Adipocyte (in vitro differentiated cells): ENCODE measurements around the gene TLCD3B.
A peak's percentile ranks its signal among the peaks of the same experiment; 100 is the strongest.

Source experiments
- DNase-seq: peaks from one replicate; pipeline ENCODE4 v3.0.0-alpha.2; 2015; ENCODE audit warnings: low read depth
- H3K27me3 ChIP-seq: replicated peaks from 2 replicates; pipeline ENCODE4 v1.7.0; 2013; ENCODE audit warnings: mild to moderate bottlenecking, low read length, moderate library complexity; ENCODE audit not compliant: control insufficient read depth, insufficient read depth
- H3K36me3 ChIP-seq: 2 replicates; pipeline ENCODE4 v1.7.0; 2013; ENCODE audit warnings: low read length, mild to moderate bottlenecking, moderate library complexity; ENCODE audit not compliant: control insufficient read depth, insufficient read depth, severe bottlenecking
- H3K4me1 ChIP-seq: 2 replicates; pipeline ENCODE4 v1.7.0; 2013; ENCODE audit warnings: mild to moderate bottlenecking, low read length, moderate library complexity; ENCODE audit not compliant: control insufficient read depth, insufficient read depth
- H3K4me3 ChIP-seq: 2 replicates; pipeline ENCODE4 v1.7.0; 2013; ENCODE audit warnings: mild to moderate bottlenecking, low read length, moderate library complexity
- H3K9ac ChIP-seq: 2 replicates; pipeline ENCODE4 v1.7.0; 2013; ENCODE audit warnings: mild to moderate bottlenecking, low read length, moderate library complexity
- H3K9me3 ChIP-seq: 2 replicates; pipeline ENCODE4 v1.7.0; 2013; ENCODE audit warnings: mild to moderate bottlenecking, low read length, moderate library complexity; ENCODE audit not compliant: control insufficient read depth

The TLCD3B gene

GRCh38 chr16:30033270-30033669 lies 2.2 kb upstream of the TLCD3B start:
- no peak for DNase-seq
- Histone ChIP-seq H3K27me3 (peaks cover 42% of the 10 kb centered on the region), H3K4me3 (no peak overlapping the region), H3K36me3 (no peaks in the 10 kb centered on the region), H3K9me3 (no peaks in the 10 kb centered on the region), H3K9ac (no peak overlapping the region), H3K4me1 (no peaks in the 10 kb centered on the region)

GRCh38 chr16:30032083-30032819 lies 1.2 kb upstream of the TLCD3B start:
- H3K36me3 ChIP-seq = no peaks in the 10 kb centered on the region
- H3K9me3 ChIP-seq = no peaks in the 10 kb centered on the region
- no peak overlapping the region for H3K9ac ChIP-seq
- no peaks in the 10 kb centered on the region for H3K4me1 ChIP-seq
- peaks cover 52% of the 10 kb centered on the region for H3K27me3 ChIP-seq
- H3K4me3 ChIP-seq = no peak overlapping the region
- DNase-seq = peak; percentile 84

- Histone ChIP-seq H3K9ac (no peak overlapping the region), H3K4me3 (no peak overlapping the region), H3K9me3 (no peaks in the 10 kb centered on the region), H3K27me3 (peaks cover 56% of the 10 kb centered on the region), H3K4me1 (no peaks in the 10 kb centered on the region), H3K36me3 (no peaks in the 10 kb centered on the region)
- no peak for DNase-seq
Measured at GRCh38 chr16:30031477-30031918, 427 bp upstream of the TLCD3B start.

- H3K36me3 ChIP-seq = no peaks in the 10 kb centered on the region
- H3K4me1 ChIP-seq = no peaks in the 10 kb centered on the region
- H3K9me3 ChIP-seq = no peaks in the 10 kb centered on the region
- DNase-seq = no peak
- no peak overlapping the region for H3K4me3 ChIP-seq
- H3K27me3 ChIP-seq = peaks cover 57% of the 10 kb centered on the region
- no peak overlapping the region for H3K9ac ChIP-seq
Measured at GRCh38 chr16:30030011-30030685, 923 bp downstream of the TLCD3B start.

GRCh38 chr16:30028438-30029076 lies 2.5 kb downstream of the TLCD3B start:
- H3K4me3 ChIP-seq = no peak overlapping the region
- H3K9ac ChIP-seq = no peak overlapping the region
- no peaks in the 10 kb centered on the region for H3K4me1 ChIP-seq
- peak; percentile 32 for DNase-seq
- H3K36me3 ChIP-seq = no peaks in the 10 kb centered on the region
- peaks cover 64% of the 10 kb centered on the region for H3K27me3 ChIP-seq
- no peaks in the 10 kb centered on the region for H3K9me3 ChIP-seq

GRCh38 chr16:30027588-30028437 lies 3.3 kb downstream of the TLCD3B start:
- peaks cover 70% of the 10 kb centered on the region for H3K27me3 ChIP-seq
- no peaks in the 10 kb centered on the region for H3K4me1 ChIP-seq
- H3K36me3 ChIP-seq = no peaks in the 10 kb centered on the region
- no peak overlapping the region for H3K4me3 ChIP-seq
- no peaks in the 10 kb centered on the region for H3K9me3 ChIP-seq
- no peak for DNase-seq
- H3K9ac ChIP-seq = no peak overlapping the region

- no peaks in the 10 kb centered on the region for H3K4me1 ChIP-seq
- peaks cover 63% of the 10 kb centered on the region for H3K27me3 ChIP-seq
- no peaks in the 10 kb centered on the region for H3K9me3 ChIP-seq
- no peak for DNase-seq
- no peak overlapping the region for H3K9ac ChIP-seq
- no peak overlapping the region for H3K4me3 ChIP-seq
- H3K36me3 ChIP-seq = no peaks in the 10 kb centered on the region
Measured at GRCh38 chr16:30026449-30026848, 4.6 kb downstream of the TLCD3B start.

- peaks cover 61% of the 10 kb centered on the region for H3K27me3 ChIP-seq
- no peak for DNase-seq
- H3K36me3 ChIP-seq = no peaks in the 10 kb centered on the region
- no peaks in the 10 kb centered on the region for H3K9me3 ChIP-seq
- no peak overlapping the region for H3K9ac ChIP-seq
- H3K4me1 ChIP-seq = peaks cover 5% of the 10 kb centered on the region
- H3K4me3 ChIP-seq = no peak overlapping the region
Measured at GRCh38 chr16:30025574-30025973, 5.5 kb downstream of the TLCD3B start.

- Histone ChIP-seq H3K9ac (no peak overlapping the region), H3K27me3 (peaks cover 58% of the 10 kb centered on the region), H3K36me3 (no peaks in the 10 kb centered on the region), H3K4me3 (no peak overlapping the region), H3K4me1 (peaks cover 5% of the 10 kb centered on the region), H3K9me3 (no peaks in the 10 kb centered on the region)
- DNase-seq = no peak
Measured at GRCh38 chr16:30025156-30025555, 5.9 kb downstream of the TLCD3B start.

- no peak overlapping the region for H3K4me3 ChIP-seq
- no peaks in the 10 kb centered on the region for H3K9me3 ChIP-seq
- peaks cover 51% of the 10 kb centered on the region for H3K27me3 ChIP-seq
- no peaks in the 10 kb centered on the region for H3K36me3 ChIP-seq
- no peak overlapping the region for H3K9ac ChIP-seq
- peaks cover 5% of the 10 kb centered on the region for H3K4me1 ChIP-seq
- no peak for DNase-seq
Measured at GRCh38 chr16:30024451-30024850, 6.6 kb downstream of the TLCD3B start.

GRCh38 chr16:30023586-30023985 lies 7.5 kb downstream of the TLCD3B start:
- Histone ChIP-seq H3K9me3 (no peaks in the 10 kb centered on the region), H3K27me3 (peaks cover 44% of the 10 kb centered on the region), H3K4me1 (peaks cover 5% of the 10 kb centered on the region)

More at GRCh38 chr16:30023586-30023985, 7.5 kb downstream of the TLCD3B start:
- H3K36me3 ChIP-seq = no peaks in the 10 kb centered on the region
- no peak overlapping the region for H3K4me3 ChIP-seq
- H3K9ac ChIP-seq = no peak overlapping the region
- no peak for DNase-seq
